Type B pancreatic cell (in vitro differentiated cells): ENCODE measurements around the gene NR6A1. TPM values are rescaled to one million over a fixed set of nuclear protein-coding genes. Genes with fewer than 3 reads are reported as not detected.

Experiments used
- DNase-seq: peaks from one replicate; pipeline ENCODE4 v3.0.0; 2021; ENCODE audit warnings: mixed read lengths; ENCODE audit not compliant: unreplicated experiment; ENCODE audit errors: extremely low spot score
- H3K27ac Mint-ChIP-seq: 2 replicates; pipeline ENCODE4 v1.8.0; 2021; ENCODE audit warnings: mild to moderate bottlenecking, mixed read lengths
- H3K27me3 Mint-ChIP-seq: 2 replicates; pipeline ENCODE4 v1.8.0; 2021; ENCODE audit warnings: mixed read lengths
- H3K36me3 Mint-ChIP-seq: 2 replicates; pipeline ENCODE4 v1.8.0; 2021; ENCODE audit warnings: mixed read lengths
- H3K4me1 Mint-ChIP-seq: one replicate; pipeline ENCODE4 v1.8.0; 2021; ENCODE audit warnings: mixed read lengths; ENCODE audit not compliant: unreplicated experiment
- H3K4me3 Mint-ChIP-seq: 2 replicates; pipeline ENCODE4 v1.8.0; 2021; ENCODE audit warnings: mild to moderate bottlenecking, mixed read lengths
- H3K9me3 Mint-ChIP-seq: 2 replicates; pipeline ENCODE4 v1.8.0; 2021; ENCODE audit warnings: mixed read lengths
- total RNA-seq: library from RNA; stranded (reverse); gene quantifications from 2 replicates; pipeline ENCODE4 v1.2.1, GENCODE V29; 2021; ENCODE audit warnings: low replicate concordance
- TF ChIP-seq, protein P1 (sequence below): fragments of 200-600 bp; sonication (generic); conservative IDR thresholded peaks from 2 replicates; pipeline ENCODE4 v1.5.0; 2021; ENCODE audit warnings: antibody characterized with exemption, mild to moderate bottlenecking

The NR6A1 gene
- total RNA-seq, 1 donor from 2014 or later = 10.0 TPM

DNA sequence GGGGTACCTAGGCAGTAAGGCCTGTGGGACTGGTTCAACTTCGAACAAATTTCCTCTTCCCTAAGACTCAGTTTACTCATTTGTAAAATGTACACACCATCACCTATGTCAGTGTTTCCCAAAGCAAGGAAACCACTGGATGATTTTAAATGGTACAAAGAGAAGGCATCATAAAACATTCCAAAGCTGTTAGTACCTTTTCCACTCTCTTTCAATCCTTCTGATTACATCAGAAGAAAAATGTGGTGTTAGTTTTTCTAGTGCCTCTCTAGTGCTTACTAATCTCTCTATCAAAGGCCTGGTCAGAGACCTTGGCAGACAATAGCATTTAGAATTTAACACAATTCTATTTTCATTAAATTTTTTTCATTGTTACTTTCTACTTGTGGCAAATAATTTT lies 18.1 kb downstream of the NR6A1 start:
- H3K27me3 Mint-ChIP-seq = no peaks in the 10 kb centered on the region
- no peak overlapping the region for H3K4me3 Mint-ChIP-seq
- no peak overlapping the region for H3K27ac Mint-ChIP-seq
- H3K4me1 Mint-ChIP-seq = peaks cover 37% of the 10 kb centered on the region
- TF ChIP-seq, protein P1, sequence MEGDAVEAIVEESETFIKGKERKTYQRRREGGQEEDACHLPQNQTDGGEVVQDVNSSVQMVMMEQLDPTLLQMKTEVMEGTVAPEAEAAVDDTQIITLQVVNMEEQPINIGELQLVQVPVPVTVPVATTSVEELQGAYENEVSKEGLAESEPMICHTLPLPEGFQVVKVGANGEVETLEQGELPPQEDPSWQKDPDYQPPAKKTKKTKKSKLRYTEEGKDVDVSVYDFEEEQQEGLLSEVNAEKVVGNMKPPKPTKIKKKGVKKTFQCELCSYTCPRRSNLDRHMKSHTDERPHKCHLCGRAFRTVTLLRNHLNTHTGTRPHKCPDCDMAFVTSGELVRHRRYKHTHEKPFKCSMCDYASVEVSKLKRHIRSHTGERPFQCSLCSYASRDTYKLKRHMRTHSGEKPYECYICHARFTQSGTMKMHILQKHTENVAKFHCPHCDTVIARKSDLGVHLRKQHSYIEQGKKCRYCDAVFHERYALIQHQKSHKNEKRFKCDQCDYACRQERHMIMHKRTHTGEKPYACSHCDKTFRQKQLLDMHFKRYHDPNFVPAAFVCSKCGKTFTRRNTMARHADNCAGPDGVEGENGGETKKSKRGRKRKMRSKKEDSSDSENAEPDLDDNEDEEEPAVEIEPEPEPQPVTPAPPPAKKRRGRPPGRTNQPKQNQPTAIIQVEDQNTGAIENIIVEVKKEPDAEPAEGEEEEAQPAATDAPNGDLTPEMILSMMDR = no peak
- H3K36me3 Mint-ChIP-seq = no peaks in the 10 kb centered on the region
- H3K9me3 Mint-ChIP-seq = no peaks in the 10 kb centered on the region
- DNase-seq = no peak

DNA sequence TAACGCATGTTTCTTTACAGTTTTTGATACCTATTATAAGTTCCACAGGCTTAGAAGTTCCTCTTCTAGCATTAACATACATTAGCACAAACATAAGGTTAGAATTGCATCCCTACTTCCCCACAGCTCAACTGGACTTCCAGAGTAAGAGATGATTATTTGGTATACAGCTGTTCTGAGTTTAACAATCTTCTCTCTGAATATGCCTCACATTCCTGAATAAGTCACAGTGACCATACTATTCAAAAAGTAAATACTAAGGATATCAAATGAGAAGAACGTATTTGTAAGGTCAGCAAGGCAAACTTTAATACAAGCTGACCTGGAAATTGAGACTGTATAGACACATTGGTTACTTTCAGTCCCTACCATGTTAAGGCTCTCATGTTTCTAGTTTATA lies 21.3 kb downstream of the NR6A1 start:
- H3K27me3 Mint-ChIP-seq = no peaks in the 10 kb centered on the region
- H3K4me1 Mint-ChIP-seq = peaks cover 16% of the 10 kb centered on the region
- DNase-seq = no peak
- no peaks in the 10 kb centered on the region for H3K36me3 Mint-ChIP-seq
- H3K27ac Mint-ChIP-seq = no peak overlapping the region
- no peaks in the 10 kb centered on the region for H3K9me3 Mint-ChIP-seq
- H3K4me3 Mint-ChIP-seq = no peak overlapping the region
- TF ChIP-seq, protein P1 = no peak

GRCh38 chr9:124749284-124749683 lies 21.8 kb downstream of the NR6A1 start:
- Mint-ChIP-seq H3K36me3 (no peaks in the 10 kb centered on the region), H3K27me3 (no peaks in the 10 kb centered on the region), H3K9me3 (no peaks in the 10 kb centered on the region), H3K4me3 (no peak overlapping the region), H3K4me1 (peaks cover 11% of the 10 kb centered on the region), H3K27ac (no peak overlapping the region)
- no peak for DNase-seq
- TF ChIP-seq, protein P1 = no peak

DNA sequence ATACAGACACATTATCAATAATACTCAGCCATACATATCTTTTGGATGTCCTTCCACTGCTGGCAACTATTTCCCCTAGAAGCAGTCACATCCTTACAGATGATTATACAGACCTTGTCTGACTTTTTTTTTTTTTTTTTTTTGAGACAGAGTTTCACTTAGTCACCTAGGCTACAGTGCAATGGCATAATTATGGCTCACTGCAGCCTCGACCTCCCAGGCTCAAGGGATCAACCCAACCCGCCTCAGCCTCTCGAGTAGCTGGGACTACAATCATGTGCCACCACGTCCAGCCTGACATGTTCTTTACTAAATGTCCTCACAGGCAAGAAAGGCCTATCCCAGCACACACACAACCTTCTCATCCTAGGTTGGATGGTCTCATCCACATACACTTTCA lies 24.0 kb downstream of the NR6A1 start:
- Mint-ChIP-seq H3K27me3 (no peaks in the 10 kb centered on the region), H3K27ac (no peak overlapping the region), H3K4me1 (peaks cover 17% of the 10 kb centered on the region), H3K4me3 (no peak overlapping the region), H3K9me3 (no peaks in the 10 kb centered on the region), H3K36me3 (no peaks in the 10 kb centered on the region)
- TF ChIP-seq, protein P1 = no peak
- no peak for DNase-seq

- Mint-ChIP-seq H3K4me1 (peaks cover 23% of the 10 kb centered on the region), H3K9me3 (no peaks in the 10 kb centered on the region), H3K27me3 (no peaks in the 10 kb centered on the region), H3K4me3 (no peak overlapping the region), H3K27ac (no peak overlapping the region), H3K36me3 (peaks cover 4% of the 10 kb centered on the region)
- DNase-seq = no peak
- TF ChIP-seq, protein P1 = no peak
These were observed 27.3 kb downstream of the NR6A1 start for GRCh38 chr9:124743686-124744348.

- H3K9me3 Mint-ChIP-seq = no peaks in the 10 kb centered on the region
These were observed 28.2 kb downstream of the NR6A1 start for GRCh38 chr9:124742940-124743339.

More at GRCh38 chr9:124742940-124743339, 28.2 kb downstream of the NR6A1 start:
- no peak for DNase-seq
- H3K27me3 Mint-ChIP-seq = no peaks in the 10 kb centered on the region
- peaks cover 23% of the 10 kb centered on the region for H3K4me1 Mint-ChIP-seq
- H3K27ac Mint-ChIP-seq = no peak overlapping the region
- TF ChIP-seq, protein P1 = no peak
- H3K4me3 Mint-ChIP-seq = no peak overlapping the region
- H3K36me3 Mint-ChIP-seq = peaks cover 4% of the 10 kb centered on the region
